GM19463 (cell line): Measurements from ENCODE around the gene SYCE1.
"Not testable (repeated sequence)": the region's sequence is repeated elsewhere in the genome, so short reads cannot be mapped to it uniquely, and the experiment has no call there.

Experiments
- ATAC-seq: cut with Tn5 transposase; IDR thresholded peaks from one replicate; pipeline ENCODE4 v1.9.1; 2021; ENCODE audit warnings: mild to moderate bottlenecking, moderate library complexity; ENCODE audit not compliant: unreplicated experiment

SYCE1 gene

DNA sequence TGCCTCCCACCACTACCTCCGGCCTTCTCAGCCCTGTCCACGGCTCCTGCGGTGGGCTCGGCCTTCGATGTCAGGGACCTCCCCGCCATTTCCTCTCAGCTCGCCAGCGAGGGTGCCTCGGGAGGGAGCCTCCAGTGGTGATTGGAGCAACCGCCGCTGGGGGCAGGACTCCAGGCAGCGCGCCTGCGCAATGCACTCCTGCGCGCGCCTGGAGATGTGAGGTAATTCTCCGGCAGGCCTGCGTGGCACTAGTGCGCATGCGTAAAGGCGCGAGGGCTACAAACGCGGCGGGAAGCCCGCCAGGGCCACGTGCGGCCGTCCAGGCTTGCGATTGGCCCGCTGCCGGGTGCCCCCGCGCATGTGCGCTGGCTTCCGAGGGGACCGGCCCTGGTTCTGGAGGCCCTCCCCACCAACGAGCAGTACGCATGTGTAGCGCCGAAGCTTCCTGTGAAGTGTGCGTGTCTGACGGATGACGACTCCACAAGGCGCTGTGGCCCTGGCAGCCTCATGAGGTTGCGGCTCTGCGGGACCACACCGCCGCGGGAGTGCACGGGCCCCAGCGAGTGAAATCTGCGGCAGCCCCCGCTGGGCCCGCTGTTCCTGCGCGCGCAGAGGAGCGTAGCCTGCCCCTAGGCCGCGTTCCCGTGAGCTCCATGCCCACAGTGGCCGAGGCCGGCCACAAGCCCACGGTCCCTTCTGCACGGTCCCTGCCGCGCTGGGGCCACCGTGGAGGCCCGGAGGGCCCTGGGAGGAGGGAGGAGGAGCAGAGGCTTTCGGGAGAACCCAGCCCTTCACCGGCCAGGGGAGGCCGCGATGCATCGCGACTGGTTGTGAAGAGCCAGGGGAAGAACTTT lies at the start of gene SYCE1:
SYCE1 (minus strand) TSS at position 143 of the 854 bp plus-strand sequence; CDS start at position 89, 54 bp downstream.
- no peak for ATAC-seq

- no peak for ATAC-seq
These were observed 49.6 kb upstream of the SYCE1 start for GRCh38 chr10:133614830-133615580.

GRCh38 chr10:133613699-133614098 lies 48.3 kb upstream of the SYCE1 start:
- no peak for ATAC-seq

GRCh38 chr10:133611079-133611478 lies 45.7 kb upstream of the SYCE1 start:
- no peak for ATAC-seq

DNA sequence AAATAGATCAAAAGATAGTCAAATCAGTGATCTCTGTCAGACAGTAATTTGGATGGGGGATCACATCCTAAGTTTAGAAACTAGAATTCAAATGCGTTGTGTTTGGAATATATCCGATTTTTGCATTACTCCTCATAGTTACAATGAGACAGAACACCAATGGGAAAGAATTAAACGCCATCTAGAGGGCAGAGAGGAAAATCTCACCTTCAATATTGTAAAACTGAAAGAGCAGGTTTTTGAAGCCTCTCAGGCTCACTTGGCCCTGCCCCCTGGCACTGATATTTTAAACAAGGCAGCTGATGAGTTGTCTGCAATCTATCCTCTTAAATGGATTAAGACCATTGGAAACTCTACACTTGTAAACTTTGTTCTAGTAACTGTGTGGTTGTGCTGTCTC lies 43.5 kb upstream of the SYCE1 start:
- ATAC-seq = no peak

- ATAC-seq = not testable (repeated sequence)
These were observed 38.1 kb upstream of the SYCE1 start for GRCh38 chr10:133603434-133603833.

GRCh38 chr10:133600657-133601056 lies 35.3 kb upstream of the SYCE1 start:
- no peak for ATAC-seq

DNA sequence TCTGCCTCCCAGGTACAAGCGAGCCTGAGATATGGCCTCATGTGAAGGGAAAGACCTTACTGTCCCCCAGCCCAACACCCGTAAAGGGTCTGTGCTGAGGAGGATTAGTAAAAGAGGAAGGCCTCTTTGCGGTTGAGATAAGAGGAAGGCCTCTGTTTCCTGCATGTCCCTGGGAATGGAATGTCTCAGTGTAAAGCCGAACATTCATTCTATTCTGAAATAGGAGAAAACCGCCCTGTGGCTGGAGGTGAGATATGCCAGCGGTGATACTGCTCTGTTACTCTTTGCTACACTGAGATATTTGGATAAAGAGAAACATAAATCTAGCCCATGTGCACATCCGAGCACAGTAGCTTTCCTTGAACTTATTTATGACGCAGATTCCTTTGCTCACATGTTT lies 34.5 kb upstream of the SYCE1 start:
- not testable (repeated sequence) for ATAC-seq

- no peak for ATAC-seq
These were observed 27.3 kb upstream of the SYCE1 start for GRCh38 chr10:133592716-133593115.

DNA sequence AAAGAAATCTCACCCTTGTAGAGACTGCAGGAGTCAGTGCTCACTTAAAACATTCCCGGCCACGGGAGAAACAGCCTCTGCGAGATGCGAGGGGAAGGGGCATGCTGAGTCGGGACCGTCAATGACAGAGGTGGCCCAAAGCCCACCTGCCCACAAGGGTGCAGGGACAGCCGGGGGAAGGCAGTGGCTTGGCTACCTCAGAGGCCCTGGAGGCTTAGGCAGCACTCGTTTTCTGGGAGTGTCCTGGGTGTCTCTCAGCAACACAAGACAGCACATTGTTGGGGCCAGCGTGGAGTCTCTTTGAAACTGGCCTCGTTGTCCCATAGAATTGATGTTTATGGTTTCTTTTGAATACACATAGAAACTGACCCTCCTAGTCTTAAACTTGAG lies 25.6 kb upstream of the SYCE1 start:
- ATAC-seq = no peak

GRCh38 chr10:133590226-133590969 lies 25.0 kb upstream of the SYCE1 start:
- ATAC-seq = no peak

DNA sequence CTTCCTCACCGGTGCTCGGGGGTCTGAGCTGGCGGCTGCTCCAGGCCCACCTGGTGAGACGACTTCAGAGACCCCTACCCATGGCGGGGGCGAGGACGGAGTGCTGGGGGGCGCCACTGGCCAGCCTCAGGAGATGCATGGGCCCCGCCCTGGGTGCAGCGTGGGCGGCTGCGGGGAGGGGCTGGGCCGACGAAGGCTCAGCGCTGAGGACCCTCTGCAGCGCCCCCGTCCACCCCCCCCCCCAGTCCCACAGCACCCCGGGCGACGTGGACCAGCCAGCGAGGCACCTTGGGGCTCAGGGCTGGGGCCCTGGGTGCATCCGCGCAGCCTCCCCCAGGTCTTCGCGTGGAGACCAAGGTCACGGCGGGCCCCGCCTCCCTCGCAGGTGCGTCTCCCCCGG lies 11.7 kb upstream of the SYCE1 start:
- not testable (repeated sequence) for ATAC-seq

- ATAC-seq = not testable (repeated sequence)
These were observed 8.1 kb upstream of the SYCE1 start for GRCh38 chr10:133573460-133573859.

DNA sequence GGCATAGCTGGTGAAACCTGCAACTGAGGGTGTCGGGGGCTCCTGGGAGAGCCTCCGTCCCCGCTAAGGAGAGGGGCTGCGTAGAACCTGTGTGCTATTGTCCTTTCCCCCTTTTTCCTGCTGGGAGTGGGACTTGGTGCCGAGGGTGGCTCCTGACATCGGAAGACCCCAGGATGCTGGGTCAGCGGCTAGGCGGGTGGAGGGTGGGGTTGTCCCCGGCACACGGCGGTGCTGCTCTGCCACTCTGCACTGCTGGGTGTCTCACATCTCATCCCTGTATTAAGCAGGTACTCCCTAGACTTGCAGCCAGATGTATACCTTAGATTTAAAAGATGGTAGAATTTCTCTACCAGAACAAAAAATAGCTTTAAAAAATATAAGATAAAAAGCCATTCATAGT lies 6.7 kb upstream of the SYCE1 start:
- ATAC-seq = not testable (repeated sequence)

GRCh38 chr10:133569801-133570200 lies 4.4 kb upstream of the SYCE1 start:
- ATAC-seq = not testable (repeated sequence)

- ATAC-seq = not testable (repeated sequence)
These were observed 3.6 kb upstream of the SYCE1 start for GRCh38 chr10:133568831-133569527.

DNA sequence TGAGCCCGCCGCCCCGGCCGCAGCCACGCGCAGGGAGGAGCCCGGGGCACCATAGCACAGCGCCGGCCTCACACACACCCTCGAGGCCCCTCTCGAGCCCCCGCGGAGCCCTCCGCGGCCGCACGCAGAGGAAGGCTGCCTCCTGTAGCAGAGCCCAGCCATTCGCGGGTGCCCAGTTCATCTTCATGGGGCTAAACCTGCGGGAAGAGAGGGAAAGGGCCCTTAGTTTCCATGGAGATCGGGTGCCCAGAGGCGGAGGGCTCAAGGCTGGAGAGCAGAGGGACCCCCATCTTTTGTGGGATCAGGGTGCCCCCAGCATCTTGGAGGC lies 2.9 kb upstream of the SYCE1 start:
- ATAC-seq = no peak

DNA sequence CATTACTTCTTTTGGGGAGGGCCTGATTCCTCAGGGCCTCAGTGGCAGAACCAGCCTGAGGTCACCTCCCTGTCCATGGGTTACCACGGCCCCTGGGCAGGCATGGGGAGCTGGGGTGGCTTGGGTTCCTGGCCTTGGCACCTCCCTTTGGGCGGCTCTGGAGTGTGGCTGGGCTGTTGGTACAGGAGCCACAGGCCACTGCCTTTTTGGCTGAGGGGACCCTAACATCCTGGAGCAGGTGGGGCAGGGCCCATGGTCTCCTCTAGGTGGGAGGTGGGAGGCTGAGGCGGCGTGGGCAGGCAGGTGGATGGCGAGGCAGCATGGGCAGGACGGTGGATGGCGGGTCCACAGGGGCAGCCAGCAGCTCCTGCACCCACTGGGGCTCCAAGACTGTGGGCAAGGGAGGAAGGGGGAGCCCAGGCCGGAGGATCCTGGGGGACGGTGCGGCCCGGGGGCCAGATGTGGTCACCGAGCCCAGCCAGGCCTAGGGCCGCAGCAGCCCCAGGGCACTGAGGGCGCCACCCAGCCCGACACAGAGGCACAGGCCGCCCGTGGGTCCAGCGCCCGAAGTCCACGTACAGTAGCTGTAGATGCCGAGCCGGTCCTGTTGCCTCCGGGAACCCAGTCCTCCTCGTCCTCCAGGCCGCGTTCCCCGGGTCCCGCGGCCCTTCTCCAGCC lies 2.4 kb upstream of the SYCE1 start:
- ATAC-seq = no peak

GRCh38 chr10:133567119-133567518 lies 1.7 kb upstream of the SYCE1 start:
- no peak for ATAC-seq

DNA sequence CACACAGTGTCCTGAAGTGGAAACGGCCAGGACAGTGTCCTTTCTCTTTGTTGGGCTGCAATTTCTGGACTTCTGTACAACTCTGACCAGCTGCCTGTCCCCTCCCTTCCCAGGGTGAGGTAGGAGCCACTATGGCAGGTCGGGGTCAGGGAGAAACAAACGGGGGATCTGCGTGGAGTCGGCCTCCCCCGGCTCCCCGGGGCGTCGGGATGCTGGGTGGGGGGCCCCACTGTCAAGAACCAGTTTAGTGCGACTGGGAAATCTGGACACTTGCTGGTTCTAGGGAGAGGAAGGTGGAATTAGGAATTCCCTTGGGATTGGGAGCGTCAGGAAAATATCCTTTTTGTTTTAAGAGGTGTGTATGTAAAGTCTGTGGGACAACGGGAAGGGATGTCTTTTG lies 567 bp downstream of the SYCE1 start:
- no peak for ATAC-seq
